ENCODE results near the gene PAAF1. TPM values are rescaled to one million over a fixed set of nuclear protein-coding genes. Genes with fewer than 3 reads are reported as not detected.

PAAF1 gene, protein sequence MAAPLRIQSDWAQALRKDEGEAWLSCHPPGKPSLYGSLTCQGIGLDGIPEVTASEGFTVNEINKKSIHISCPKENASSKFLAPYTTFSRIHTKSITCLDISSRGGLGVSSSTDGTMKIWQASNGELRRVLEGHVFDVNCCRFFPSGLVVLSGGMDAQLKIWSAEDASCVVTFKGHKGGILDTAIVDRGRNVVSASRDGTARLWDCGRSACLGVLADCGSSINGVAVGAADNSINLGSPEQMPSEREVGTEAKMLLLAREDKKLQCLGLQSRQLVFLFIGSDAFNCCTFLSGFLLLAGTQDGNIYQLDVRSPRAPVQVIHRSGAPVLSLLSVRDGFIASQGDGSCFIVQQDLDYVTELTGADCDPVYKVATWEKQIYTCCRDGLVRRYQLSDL
- 9.5 and 11.4 TPM in 2 replicates for total RNA-seq

DNA sequence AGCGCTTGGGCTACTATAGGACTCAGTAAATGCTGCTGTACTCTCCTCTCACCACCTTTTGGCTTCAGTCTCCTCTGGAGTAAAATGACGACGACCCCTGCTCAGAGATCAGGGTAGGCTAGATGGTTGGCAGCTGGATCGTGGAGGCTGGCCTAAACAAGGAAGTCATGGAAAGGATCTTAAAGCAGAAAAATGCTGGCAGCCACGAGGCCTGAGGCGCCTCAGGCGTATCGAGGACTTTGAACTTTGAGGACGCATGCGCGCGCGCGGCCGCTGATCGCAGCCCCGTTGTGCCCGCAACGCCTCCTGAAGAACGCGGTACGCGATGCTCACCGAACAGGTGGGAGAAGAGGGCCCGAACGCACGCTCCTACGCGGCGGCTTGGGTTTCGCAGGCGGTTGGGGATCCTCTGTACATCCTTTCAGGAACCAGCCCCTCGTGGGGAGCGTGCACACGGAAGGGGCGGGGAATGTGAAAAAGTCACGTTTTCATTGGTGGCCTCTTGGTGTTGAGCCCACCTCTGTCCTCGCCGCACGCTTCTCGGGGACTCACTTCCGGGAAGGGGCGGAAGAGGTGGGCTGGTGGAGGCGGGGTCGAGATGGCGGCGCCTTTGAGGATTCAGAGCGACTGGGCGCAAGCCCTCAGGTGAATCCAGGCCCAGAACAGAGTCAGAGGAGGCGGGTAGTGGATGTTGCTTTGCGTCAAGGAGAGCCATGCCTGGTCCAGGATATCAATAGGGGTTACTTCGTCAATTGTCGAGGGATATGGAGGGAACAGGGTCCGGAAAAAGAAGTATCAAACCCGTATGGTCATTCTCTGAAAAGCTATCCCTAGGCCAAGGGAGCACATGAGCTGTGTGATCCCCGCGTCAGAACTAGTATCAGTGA, at the start of gene PAAF1, which contains the start of gene COA4:
PAAF1 (plus strand) TSS at position 576 of the 887 bp plus-strand sequence; CDS start at position 599, 23 bp downstream.
COA4 (minus strand) TSS at position 423 of the 887 bp plus-strand sequence. CDS start 3,468 bp downstream, outside the sequence.

GRCh38 chr11:73950869-73951710, 74.3 kb downstream of the PAAF1 start, which contains the start of gene DNAJB13:
TSS of gene DNAJB13 (plus strand) at chr11:73951026. CDS start at chr11:73951070, 44 bp downstream.

Other genes with a start within 250 kb of the PAAF1 start
- gene PLEKHB1, start 230.4 kb upstream of the PAAF1 start, total RNA-seq, result 0.89 and 1.0 TPM in 2 replicates
- 60.5 and 70.6 TPM in 2 replicates for gene RAB6A, start 115.9 kb upstream of the PAAF1 start, total RNA-seq
- 40.7 and 46.4 TPM in 2 replicates for gene MRPL48, start 89.1 kb upstream of the PAAF1 start, total RNA-seq
- gene COA4, start 153 bp upstream of the PAAF1 start, total RNA-seq, result 135 and 141 TPM in 2 replicates
- gene DNAJB13, start 74.0 kb downstream of the PAAF1 start, total RNA-seq, result not detected in 2 replicates
- gene UCP2, start 105.8 kb downstream of the PAAF1 start, total RNA-seq, result 20.7 and 21.6 TPM in 2 replicates
- 0.30 and 0.50 TPM in 2 replicates for gene UCP3, start 132.1 kb downstream of the PAAF1 start, total RNA-seq